Stimulated activated naive CD8-positive, alpha-beta T cell treated with anti-CD3 and anti-CD28 coated beads, Interleukin-15, amount 100 ng/mL, for 72 hours (primary cell): Measurements from ENCODE around the gene DNMT3A.

Source experiments
- ATAC-seq: fragments of 150-1000 bp; cut with Tn5 transposase; 2 replicates; pipeline ENCODE4 v1.10.0; 2021; ENCODE audit warnings: mild to moderate bottlenecking, moderate library complexity
- DNase-seq, 2 donors: peaks; one replicate each; pipeline ENCODE4 v3.0.0; 2021 to 2022
- H3K27ac Mint-ChIP-seq, 2 donors: one replicate each; pipeline ENCODE4 v1.8.0; 2022; ENCODE audit warnings: mild to moderate bottlenecking in 2 of 2, mixed read lengths in 2 of 2, moderate library complexity in 2 of 2
- H3K27me3 Mint-ChIP-seq: one replicate; pipeline ENCODE4 v1.8.0; 2022; ENCODE audit warnings: mixed read lengths
- H3K4me1 Mint-ChIP-seq: one replicate; pipeline ENCODE4 v1.8.0; 2022; ENCODE audit warnings: mild to moderate bottlenecking, mixed read lengths
- H3K4me3 Mint-ChIP-seq, 2 donors: one replicate each; pipeline ENCODE4 v1.8.0; 2022; ENCODE audit warnings: mild to moderate bottlenecking in 2 of 2, mixed read lengths in 2 of 2, moderate library complexity in 1 of 2
- H3K9me3 Mint-ChIP-seq, 2 donors: one replicate each; pipeline ENCODE4 v1.8.0; 2022; ENCODE audit warnings: mixed read lengths in 2 of 2

DNMT3A gene

DNA sequence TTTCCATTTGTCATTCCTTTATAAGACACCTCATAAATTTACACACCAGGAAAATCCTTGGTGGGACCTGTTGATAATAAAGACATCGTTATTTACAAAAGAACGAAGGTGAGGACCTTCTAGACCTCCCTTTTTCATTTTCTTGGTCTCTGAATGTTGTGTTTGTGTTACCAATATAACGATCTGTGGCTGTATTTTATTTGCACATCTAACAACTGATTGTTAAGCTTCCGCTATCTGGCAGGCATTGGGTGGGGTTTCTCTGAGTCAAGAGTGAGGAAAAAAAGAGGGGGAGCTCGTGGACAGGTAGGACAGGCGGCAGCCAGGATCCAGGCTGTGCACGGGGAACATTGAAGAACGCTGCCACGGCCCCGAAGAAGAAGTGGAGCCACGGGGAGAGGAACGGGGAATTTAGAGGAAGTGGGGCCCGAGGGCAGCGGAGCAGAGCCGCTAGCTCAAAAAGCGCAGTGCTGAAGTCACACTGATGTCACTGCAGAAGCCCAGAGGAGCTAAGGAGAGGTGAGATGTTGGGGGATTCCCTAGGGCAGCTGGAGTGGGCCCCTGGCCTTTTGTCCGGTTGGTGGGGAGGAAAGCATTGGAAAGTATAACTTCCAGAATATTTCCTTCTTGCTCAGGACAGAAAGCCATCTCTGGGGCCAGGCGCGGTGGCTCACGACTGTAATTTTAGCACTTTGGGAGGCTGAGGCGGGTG, 20.9 kb upstream of the DNMT3A start:
- DNase-seq = peak; percentile 69 to 79
- ATAC-seq = peak; percentile 85
- no peaks in the 10 kb centered on the region for H3K27me3 Mint-ChIP-seq
- H3K4me3 Mint-ChIP-seq = peak overlapping the region; percentile 88 to 92
- peak overlapping the region; percentile 94 to 95 for H3K27ac Mint-ChIP-seq
- H3K4me1 Mint-ChIP-seq = peaks cover 31% of the 10 kb centered on the region
- H3K9me3 Mint-ChIP-seq = no peaks in the 10 kb centered on the region

DNA sequence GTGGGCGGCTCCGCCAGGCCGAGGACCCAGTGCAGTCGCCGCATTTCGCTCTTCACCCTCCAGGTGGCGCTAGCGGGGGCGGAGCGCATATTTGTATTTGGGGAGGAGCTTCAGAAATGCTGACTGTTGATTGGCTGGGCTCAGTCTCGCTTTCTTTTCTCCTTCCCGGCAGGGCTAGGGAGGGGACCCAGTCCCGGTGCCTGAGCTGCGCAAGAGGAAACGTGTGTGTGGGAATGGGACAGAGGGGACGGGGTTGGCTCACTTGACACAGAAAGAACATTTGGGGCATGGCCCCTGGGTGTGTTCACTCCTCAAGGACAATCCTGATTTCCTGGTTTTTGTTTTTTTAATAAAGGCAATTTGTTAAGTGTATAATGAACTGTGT, 20.3 kb upstream of the DNMT3A start:
- ATAC-seq (peak; percentile 92), DNase-seq (peak; percentile 95 to 98)
- H3K9me3 Mint-ChIP-seq = no peaks in the 10 kb centered on the region
- peaks cover 31% of the 10 kb centered on the region for H3K4me1 Mint-ChIP-seq
- no peaks in the 10 kb centered on the region for H3K27me3 Mint-ChIP-seq
- H3K4me3 Mint-ChIP-seq = peak overlapping the region; percentile 88 to 92
- H3K27ac Mint-ChIP-seq = peak overlapping the region; percentile 94 to 95

DNA sequence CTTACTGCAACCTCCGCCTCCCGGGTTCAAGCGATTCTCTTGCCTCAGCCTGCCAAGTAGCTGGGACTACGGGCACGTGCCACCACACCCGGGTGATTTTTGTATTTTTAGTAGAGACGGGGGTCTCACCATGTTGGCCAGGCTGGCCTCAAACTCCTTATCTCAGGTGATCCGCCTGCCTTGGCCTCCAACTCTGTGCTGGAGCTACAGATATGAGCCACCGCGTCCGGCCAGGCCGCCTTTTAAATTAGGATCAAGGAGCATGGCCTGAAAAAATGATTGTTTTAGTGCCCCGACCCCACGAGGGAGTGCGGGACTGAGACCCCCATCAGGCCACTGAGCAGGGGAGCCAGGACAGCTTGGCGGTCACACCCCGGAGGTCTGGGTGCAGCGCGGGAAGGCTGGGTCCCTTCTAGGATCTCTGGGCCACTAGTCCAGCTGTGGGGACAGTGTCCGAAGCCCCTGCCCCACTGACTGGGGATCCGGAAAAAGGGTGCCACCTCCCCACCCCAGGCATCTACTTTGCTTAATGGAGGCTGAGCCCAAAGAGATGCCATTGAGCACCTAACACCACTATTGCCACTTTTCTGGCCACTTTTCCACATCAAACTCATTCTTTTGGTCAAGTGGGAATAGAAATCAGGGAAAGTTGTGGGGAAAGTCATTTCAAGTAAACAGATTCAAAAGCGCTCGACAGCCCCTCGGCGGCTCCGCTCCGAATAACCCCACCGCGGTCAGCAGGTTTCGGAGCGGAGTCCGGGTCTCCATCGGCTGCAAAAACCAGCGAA, 19.7 kb upstream of the DNMT3A start:
- no peak overlapping the region for H3K27ac Mint-ChIP-seq
- no peaks in the 10 kb centered on the region for H3K27me3 Mint-ChIP-seq
- H3K4me1 Mint-ChIP-seq = peaks cover 31% of the 10 kb centered on the region
- ATAC-seq (no peak), DNase-seq (no peak)
- H3K4me3 Mint-ChIP-seq = peak overlapping the region; percentile 88 to 92
- no peaks in the 10 kb centered on the region for H3K9me3 Mint-ChIP-seq

DNA sequence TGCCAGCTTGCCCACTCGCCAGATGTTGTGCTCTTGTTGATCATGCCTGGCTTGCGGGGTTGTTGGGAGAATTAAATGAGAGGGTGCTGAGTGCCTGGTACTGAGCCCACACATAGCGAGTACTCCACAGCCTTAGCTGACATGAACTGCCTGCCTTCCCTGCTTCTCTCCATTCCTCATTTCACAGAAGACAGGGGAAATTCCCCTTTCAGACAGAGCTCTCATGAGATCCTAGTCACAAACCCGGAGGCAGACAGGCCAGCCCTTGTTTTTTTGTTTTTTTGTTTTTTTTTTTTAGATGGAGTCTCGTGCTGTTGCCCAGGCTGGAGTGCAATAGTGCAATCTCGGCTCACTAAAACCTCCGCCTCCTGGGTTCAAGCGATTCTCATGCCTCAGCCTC, 17.1 kb upstream of the DNMT3A start:
- no peak overlapping the region for H3K27ac Mint-ChIP-seq
- H3K4me3 Mint-ChIP-seq = no peak overlapping the region
- peaks cover 19% of the 10 kb centered on the region for H3K4me1 Mint-ChIP-seq
- H3K9me3 Mint-ChIP-seq = no peaks in the 10 kb centered on the region
- ATAC-seq (no peak), DNase-seq (no peak)
- H3K27me3 Mint-ChIP-seq = no peaks in the 10 kb centered on the region

DNA sequence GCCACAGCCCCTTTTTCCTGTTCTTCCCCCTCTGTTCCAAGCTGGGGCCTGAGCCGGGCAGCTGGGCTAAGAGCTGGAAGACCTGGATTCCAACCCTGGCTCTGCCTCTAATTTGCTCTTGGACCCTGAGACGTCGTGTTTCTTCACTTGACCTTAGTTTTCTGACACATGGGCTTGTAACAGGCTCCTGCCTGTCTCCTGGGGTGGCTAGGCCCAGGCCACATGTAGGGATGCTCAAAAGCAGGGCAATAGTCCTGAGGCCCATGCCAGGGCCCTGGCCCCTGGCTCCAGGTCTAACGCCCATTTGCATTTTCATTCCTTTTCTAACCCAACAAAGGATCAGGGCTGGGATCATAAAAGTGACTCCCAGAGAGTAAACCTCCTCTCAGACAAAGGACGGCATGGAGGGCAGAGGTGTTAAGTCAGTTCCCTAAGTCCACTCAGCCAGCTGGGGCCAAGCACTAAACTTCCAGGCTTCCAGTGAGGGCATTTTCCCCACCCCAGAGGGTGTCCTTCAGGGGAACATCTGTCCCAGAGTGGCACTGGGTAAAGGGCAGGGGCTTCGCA, 16.6 kb upstream of the DNMT3A start:
- Mint-ChIP-seq H3K9me3 (no peaks in the 10 kb centered on the region), H3K4me1 (peaks cover 15% of the 10 kb centered on the region), H3K27ac (no peak overlapping the region), H3K27me3 (no peaks in the 10 kb centered on the region), H3K4me3 (no peak overlapping the region)
- DNase-seq (no peak), ATAC-seq (no peak)

DNA sequence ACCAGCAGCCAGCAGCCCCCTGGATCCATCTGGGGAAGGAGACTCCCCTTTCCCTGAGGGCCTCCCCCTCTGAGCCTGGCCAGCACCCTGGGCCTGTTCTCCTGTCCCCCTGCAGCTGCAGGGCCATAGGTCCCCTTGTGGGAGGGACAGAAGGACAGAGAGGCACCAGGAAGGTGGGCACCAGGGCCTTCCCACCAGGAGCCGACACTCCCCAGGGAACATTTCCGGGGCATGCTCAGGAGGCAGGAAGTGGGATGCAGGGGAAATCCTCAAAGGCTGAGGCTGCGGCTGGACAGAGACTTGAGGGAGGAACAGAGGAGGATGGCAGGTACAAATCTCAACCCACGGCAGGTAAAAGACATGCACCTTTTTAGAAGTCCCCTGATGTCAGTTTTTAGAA, 14.4 kb upstream of the DNMT3A start:
- ATAC-seq = no peak
- Mint-ChIP-seq H3K4me3 (no peak overlapping the region), H3K4me1 (peaks cover 6% of the 10 kb centered on the region)

DNA sequence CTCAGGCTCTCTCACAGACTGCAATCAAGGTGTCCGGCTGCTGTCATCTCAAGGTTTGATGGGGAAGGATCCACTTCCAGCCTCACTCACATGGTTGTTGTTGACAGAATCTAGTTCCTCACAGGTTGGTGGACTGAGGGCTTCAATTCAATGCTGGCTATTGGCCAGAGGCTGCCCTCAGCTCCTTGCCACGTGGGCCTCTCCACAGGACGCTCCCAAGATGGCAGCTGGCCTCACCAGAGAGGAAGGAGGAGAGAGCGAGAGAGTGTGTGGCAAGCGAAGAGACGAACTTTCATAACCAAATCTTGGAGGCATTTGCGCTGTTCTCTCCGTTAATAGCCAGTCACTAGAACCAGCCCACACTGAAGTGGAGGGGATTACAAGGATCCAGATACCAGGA, 13.5 kb upstream of the DNMT3A start:
- DNase-seq (no peak), ATAC-seq (no peak)
- H3K4me1 Mint-ChIP-seq = peaks cover 10% of the 10 kb centered on the region
- no peak overlapping the region for H3K4me3 Mint-ChIP-seq
- H3K27me3 Mint-ChIP-seq = no peaks in the 10 kb centered on the region
- H3K9me3 Mint-ChIP-seq = no peaks in the 10 kb centered on the region
- H3K27ac Mint-ChIP-seq = no peak overlapping the region

More for the DNA sequence above, 14.4 kb upstream of the DNMT3A start:
- no peak overlapping the region for H3K27ac Mint-ChIP-seq
- H3K27me3 Mint-ChIP-seq = no peaks in the 10 kb centered on the region
- no peaks in the 10 kb centered on the region for H3K9me3 Mint-ChIP-seq
- DNase-seq = no peak

DNA sequence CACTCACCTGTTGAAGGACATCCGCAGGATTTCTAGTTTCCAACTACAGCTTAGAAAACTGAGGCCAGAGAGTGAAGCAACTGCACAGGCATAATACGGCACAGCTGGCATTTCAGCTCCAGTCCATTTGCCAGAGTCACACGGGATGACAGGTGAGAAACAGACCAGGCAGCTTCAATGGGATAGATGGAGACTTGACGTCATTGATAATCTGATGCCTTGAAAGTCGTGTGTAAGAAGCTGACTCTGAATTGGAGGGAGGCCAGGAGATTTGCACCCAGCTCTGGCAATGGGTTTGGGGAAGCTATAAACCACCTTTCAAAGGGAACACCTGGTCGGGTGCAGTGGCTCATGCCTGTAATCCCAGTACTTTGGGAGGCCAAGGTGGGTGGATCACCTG, 12.4 kb upstream of the DNMT3A start:
- Mint-ChIP-seq H3K27me3 (no peaks in the 10 kb centered on the region), H3K9me3 (no peaks in the 10 kb centered on the region), H3K4me1 (peaks cover 22% of the 10 kb centered on the region), H3K4me3 (no peak overlapping the region), H3K27ac (peak overlapping the region in 1 of 2 donors; percentile 23)
- DNase-seq (no peak), ATAC-seq (no peak)

DNA sequence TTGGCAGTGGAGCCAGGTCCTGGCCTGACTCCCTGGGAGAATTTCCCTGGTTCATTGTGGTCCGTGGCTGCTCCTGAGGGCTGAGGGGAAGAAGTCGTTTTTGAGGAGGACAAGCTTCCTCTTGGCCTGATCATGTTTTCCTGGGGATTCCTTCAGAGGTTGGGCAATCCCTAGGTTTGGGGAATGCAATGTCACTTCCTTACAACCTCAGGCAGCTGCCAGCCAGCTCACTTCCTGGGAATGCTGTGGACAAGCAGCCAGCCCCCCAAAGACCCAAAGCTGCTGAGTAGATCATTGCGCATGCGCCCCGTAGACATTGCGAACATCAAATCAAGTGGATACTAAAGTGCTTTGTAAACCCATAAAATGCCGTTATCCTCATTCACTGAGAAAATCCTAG, 7.7 kb upstream of the DNMT3A start:
- no peaks in the 10 kb centered on the region for H3K27me3 Mint-ChIP-seq
- ATAC-seq = no peak
- DNase-seq = no peak
- peaks cover 53% of the 10 kb centered on the region for H3K4me1 Mint-ChIP-seq
- H3K9me3 Mint-ChIP-seq = no peaks in the 10 kb centered on the region
- H3K27ac Mint-ChIP-seq = no peak overlapping the region
- H3K4me3 Mint-ChIP-seq = no peak overlapping the region

DNA sequence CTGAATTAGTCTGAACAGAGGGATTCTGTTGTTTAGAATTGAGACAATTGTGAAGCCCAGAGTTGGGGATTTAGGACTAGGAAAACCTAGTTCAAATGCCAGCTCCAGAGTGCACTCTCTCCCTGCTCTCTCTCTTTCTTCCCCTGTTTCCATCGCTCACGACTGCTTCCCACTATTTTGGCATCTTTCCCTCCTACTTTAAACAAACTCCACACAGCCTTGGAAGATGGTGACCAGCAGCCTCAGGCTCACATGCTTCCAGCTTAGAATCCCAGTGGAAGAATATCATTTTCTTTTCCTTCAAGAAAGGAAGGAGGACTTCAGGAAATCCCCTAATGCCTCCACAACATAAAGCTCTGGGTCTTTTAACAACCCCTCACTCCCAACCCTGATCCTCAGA, 6.1 kb upstream of the DNMT3A start:
- no peak for DNase-seq
- no peaks in the 10 kb centered on the region for H3K27me3 Mint-ChIP-seq
- H3K4me3 Mint-ChIP-seq = peak overlapping the region; percentile 63 to 65
- no peaks in the 10 kb centered on the region for H3K9me3 Mint-ChIP-seq
- ATAC-seq = no peak
- H3K27ac Mint-ChIP-seq = peak overlapping the region; percentile 8 to 31
- H3K4me1 Mint-ChIP-seq = peaks cover 63% of the 10 kb centered on the region

DNA sequence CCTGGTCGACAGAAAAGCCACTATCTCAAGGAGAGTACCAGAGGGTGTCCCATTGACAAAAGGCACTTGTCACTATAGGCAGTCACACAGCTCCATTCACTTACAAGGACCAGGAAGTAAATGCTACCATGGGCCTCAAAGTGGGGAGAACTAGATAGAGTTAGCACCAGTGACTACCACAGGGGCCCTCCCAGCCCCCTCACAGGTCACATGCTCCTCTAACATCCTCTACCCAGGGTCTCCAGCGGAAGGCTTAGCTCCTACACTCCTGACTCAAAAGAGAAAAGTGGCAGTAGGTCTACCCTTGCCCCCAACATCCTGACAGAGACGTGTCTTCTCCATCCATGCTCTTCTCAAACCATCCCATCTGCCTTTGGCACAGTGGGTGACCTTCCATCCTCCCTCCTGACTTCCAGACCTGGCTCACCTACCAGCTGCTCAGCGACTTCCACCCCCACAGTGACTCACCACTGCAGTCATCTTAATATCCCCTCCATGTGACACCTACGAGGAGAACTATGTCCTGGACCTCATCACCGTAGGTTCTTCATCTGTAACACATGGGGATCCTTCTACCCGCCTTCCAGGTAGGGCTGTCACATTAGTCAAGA, 5.6 kb upstream of the DNMT3A start:
- ATAC-seq = peak; percentile 92
- DNase-seq = peak; percentile 60 to 74

DNA sequence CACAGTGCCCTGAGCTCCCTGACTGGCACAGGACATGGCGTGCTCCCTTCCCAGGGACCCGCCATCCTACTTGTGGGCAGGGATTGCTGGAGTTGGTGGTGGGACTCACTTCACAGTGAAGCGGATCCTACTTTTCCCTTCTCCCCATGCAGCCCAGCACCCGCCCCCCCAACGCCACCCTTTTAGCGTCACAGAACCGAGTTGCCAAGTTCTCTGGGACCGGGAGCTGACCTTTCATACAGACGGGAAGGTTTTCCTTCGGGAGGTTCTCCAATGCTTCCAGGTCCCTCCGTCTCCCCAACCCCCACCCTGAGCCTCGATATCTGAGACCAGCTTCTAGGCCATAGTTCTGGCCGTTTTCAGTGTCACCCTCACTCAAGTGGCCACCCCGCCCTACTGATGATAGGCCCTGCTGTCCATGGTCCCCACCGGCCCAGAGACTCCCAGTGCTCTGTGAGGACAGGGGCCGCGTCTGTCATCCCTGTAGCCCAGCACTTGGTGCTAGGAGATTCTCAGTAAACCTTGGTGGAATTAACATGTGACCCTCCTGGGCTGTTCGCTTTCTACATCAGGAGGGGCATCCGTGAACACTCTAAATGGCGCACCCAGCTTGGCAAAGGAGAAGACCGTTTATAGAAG, 1.6 kb upstream of the DNMT3A start:
- no peak overlapping the region for H3K27ac Mint-ChIP-seq
- H3K9me3 Mint-ChIP-seq = no peaks in the 10 kb centered on the region
- peak overlapping the region; percentile 86 to 93 for H3K4me3 Mint-ChIP-seq
- ATAC-seq = no peak
- no peak for DNase-seq
- H3K4me1 Mint-ChIP-seq = peaks cover 58% of the 10 kb centered on the region
- no peaks in the 10 kb centered on the region for H3K27me3 Mint-ChIP-seq

More for the DNA sequence above, 5.6 kb upstream of the DNMT3A start:
- Mint-ChIP-seq H3K4me3 (peak overlapping the region; percentile 63 to 65), H3K9me3 (no peaks in the 10 kb centered on the region), H3K27me3 (no peaks in the 10 kb centered on the region), H3K27ac (peak overlapping the region; percentile 45 to 62), H3K4me1 (peaks cover 63% of the 10 kb centered on the region)

DNA sequence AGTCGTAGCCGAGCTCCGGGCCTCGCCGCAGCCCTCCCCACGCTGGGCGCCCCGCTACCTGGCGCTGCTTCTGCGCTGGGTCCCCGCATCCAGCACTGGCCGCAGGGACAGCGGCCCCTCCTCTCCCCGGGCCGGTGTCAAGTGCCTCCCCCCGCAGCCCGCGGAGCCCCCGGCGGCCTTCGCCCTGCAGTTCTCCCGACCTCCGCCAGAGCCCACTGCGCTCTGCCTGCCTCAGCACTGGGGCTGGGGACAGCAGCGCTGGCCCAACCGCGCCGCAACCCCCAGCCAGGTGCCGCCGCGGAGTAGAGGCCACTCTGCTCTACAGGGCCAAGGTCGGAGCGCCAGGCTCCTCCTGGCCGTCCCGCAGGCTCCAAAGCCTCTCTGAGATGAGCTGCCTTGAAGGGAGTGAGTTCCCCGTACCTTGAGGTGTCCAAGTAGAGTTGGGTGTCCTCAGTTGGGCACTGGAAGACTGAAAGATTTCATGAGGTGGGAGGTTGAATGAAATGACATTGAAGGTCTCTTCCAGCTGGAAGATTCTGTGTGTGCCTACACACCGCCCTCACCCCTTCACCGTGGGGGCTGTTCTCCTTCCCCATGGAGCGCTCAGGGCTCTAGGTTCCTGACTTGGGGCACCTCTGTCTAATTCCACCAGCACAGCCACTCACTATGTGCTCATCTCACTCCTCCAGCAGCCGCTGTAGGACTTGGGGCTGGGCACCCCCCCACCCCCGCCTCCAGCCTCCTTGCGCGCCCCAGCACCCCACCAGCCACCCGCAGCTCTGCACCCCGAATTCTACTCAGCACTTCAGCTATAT, 854 bp upstream of the DNMT3A start:
- Mint-ChIP-seq H3K27me3 (no peaks in the 10 kb centered on the region), H3K4me1 (peaks cover 58% of the 10 kb centered on the region), H3K4me3 (peak overlapping the region; percentile 86 to 93), H3K9me3 (no peaks in the 10 kb centered on the region), H3K27ac (peak overlapping the region; percentile 89 to 94)
- ATAC-seq (peak; percentile 83), DNase-seq (peak; percentile 89 to 90)

DNA sequence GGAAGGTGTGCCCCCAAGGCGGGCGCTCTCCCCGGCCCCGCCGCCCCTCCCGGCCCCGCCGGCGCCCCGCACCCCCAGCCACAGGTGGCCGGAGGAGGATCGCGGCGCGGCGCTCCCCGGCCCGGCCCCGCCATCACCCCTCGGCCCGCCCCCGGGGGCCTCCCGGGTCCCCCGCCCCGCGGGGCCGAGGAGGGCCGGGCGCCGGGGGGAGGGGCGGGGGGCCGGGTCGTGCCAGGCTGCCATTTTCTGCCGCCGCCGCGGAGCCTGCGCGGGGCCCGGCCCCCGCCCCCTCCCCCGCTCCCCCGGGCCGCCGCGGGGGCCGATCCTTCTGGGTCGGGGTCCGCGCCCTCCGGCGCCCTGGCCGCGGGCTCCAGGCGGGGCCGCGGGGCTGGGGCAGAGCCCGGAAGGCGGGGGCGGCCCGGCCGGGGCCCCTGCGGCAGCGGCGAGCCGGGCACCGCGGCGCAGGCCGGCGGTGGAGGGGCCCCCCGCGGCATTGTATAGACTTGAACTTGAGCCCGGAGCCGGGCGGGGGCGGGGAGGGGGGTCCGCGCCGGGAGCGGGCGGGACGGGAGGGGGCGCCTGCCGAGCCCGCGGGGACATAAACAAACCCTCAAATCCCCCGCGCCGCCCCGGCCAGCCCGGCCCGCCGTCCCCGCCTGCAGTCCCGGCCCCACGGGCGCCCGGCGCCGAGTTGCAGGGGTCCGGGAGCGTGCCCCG, 556 bp downstream of the DNMT3A start:
- Mint-ChIP-seq H3K4me1 (peaks cover 63% of the 10 kb centered on the region), H3K27ac (no peak overlapping the region), H3K9me3 (no peaks in the 10 kb centered on the region), H3K27me3 (no peaks in the 10 kb centered on the region), H3K4me3 (no peak overlapping the region)
- DNase-seq (no peak), ATAC-seq (peak; percentile 25)
